ENCODE results near the gene UBXN11. TPM values are rescaled to one million over a fixed set of nuclear protein-coding genes. Genes with fewer than 3 reads are reported as not detected.

UBXN11 gene
- total RNA-seq = 5.8 and 6.2 TPM in 2 replicates

DNA sequence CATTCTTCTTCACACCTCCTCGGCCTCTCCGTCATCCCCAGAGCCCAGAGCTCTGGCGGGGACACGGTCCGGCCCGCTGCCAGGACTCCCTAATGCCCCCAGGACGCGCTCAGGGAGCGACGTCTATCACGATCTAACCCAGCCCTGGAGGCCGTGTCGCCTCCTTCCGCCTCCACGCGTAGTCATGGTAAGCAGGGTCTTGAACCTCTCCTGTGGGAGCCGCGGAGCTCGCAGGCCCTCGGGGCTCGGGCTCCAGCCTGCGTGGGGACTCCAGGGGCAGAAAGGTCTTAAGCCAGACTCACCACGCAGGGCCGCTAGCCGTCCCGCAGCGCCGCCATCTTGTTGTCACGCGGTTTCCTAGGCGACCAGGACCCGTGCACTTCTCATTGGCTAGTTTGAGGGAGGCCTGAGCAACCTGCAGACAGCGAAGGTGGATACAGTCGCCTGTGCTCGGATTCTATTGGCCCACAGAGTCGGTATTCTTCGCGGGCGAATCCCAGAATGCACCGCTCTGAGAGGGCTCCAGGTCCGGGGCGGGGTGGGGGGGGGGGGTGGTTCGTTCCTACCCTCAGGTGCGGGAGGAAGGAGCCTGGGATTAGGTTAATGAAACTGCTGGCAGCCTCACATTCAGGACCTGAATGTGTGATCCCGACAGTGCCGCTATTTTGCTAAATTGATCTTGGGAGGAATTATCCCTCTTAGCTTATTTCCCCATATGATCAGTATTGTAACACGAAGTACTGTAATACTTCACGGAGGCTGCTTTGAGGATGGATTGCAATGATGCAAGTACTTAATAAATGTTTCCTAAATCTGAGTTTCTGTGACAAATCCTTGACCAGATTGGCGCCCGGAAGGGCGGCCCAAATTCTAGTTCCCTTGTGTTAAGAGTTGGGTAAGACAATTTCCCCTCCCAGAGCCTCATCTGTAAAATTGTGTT is at the start of gene UBXN11:
Gene UBXN11 (minus strand): TSS at position 347 of the 940 bp plus-strand sequence. CDS start 3,753 bp downstream, outside the sequence.
- Histone ChIP-seq H3K4me1 (ENCODE audit: insufficient read depth, low read length) (peaks cover 24% of the 10 kb centered on the region), H3K9me3 (ENCODE audit: low read depth, low read length) (no peaks in the 10 kb centered on the region), H3K4me2 (ENCODE audit: insufficient read depth, low read length) (peak within 1 kb of the TSS; percentile 78), H3K27ac (ENCODE audit: low read depth, low read length) (peak within 1 kb of the TSS; percentile 65), H4K20me1 (ENCODE audit: insufficient read depth, low read length) (no peaks in the 10 kb centered on the region), H3K79me2 (ENCODE audit: insufficient read depth, low read length) (peaks cover 13% of the 10 kb centered on the region), H3K27me3 (ENCODE audit: insufficient read depth, low read length) (no peaks in the 10 kb centered on the region), H2AFZ (ENCODE audit: low read length) (peak within 1 kb of the TSS; percentile 96), H3K4me3 (ENCODE audit: insufficient read depth, low read length) (peak within 1 kb of the TSS; percentile 86), H3K36me3 (ENCODE audit: insufficient read depth, low read length) (no peaks in the 10 kb centered on the region)
- TF ChIP-seq, protein P1, sequence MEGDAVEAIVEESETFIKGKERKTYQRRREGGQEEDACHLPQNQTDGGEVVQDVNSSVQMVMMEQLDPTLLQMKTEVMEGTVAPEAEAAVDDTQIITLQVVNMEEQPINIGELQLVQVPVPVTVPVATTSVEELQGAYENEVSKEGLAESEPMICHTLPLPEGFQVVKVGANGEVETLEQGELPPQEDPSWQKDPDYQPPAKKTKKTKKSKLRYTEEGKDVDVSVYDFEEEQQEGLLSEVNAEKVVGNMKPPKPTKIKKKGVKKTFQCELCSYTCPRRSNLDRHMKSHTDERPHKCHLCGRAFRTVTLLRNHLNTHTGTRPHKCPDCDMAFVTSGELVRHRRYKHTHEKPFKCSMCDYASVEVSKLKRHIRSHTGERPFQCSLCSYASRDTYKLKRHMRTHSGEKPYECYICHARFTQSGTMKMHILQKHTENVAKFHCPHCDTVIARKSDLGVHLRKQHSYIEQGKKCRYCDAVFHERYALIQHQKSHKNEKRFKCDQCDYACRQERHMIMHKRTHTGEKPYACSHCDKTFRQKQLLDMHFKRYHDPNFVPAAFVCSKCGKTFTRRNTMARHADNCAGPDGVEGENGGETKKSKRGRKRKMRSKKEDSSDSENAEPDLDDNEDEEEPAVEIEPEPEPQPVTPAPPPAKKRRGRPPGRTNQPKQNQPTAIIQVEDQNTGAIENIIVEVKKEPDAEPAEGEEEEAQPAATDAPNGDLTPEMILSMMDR (IDR thresholded peaks at IDR 0.05; ENCODE audit: extremely low read depth, low read depth, low read length) = no peak
- peak; percentile 99 for DNase-seq (ENCODE audit: insufficient read length, low spot score, missing footprints)

DNA sequence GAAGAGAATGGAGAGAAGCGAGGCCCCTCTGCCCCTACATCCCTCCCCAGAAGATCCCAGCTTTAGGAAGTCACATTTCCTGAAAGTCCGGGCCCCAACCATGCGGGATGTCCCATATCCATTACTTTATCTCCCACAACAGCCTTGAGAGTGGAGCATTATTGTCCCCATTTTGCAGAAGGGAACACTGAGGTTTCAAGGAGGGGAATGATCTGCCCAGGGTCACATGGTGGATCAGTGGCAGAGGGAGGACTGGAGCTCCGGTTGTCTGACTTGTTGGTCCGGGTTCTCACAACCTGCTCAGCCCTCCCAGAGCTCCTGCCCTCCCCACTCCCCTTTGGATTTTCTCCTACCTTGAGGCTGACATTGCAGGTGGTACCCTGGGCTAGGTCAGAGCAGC is 49.7 kb upstream of the UBXN11 start:
- Histone ChIP-seq H3K9me3 (ENCODE audit: low read depth, low read length) (no peaks in the 10 kb centered on the region), H3K27me3 (ENCODE audit: insufficient read depth, low read length) (peaks cover 49% of the 10 kb centered on the region), H2AFZ (ENCODE audit: low read length) (no peak overlapping the region), H3K4me1 (ENCODE audit: insufficient read depth, low read length) (peaks cover 12% of the 10 kb centered on the region), H3K4me2 (ENCODE audit: insufficient read depth, low read length) (no peak overlapping the region), H3K36me3 (ENCODE audit: insufficient read depth, low read length) (no peaks in the 10 kb centered on the region), H3K4me3 (ENCODE audit: insufficient read depth, low read length) (no peak overlapping the region), H4K20me1 (ENCODE audit: insufficient read depth, low read length) (no peaks in the 10 kb centered on the region), H3K27ac (ENCODE audit: low read depth, low read length) (no peak overlapping the region), H3K79me2 (ENCODE audit: insufficient read depth, low read length) (no peaks in the 10 kb centered on the region)
- TF ChIP-seq, protein P1 (IDR thresholded peaks at IDR 0.05; ENCODE audit: extremely low read depth, low read depth, low read length) = no peak
- DNase-seq (ENCODE audit: insufficient read length, low spot score, missing footprints) = no peak

DNA sequence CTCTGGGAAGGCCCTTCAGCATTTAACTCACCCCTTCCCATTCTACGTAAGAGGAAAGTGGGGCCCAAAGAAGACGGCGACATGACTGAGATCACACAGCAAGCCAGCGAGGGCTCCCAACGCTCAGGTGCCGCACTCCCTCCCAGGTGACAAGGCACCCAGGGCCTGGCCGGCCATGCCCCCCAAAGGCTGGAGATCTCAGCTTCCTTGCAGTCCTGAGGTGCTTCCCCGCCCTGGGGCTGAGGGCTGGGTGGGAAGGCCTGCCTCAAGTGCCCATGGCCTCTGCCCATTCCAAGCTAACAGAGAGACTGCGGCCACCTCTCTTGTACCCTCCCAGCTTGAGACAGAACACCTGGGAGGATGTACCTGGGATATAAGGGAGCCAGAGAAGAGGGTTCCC is 48.5 kb upstream of the UBXN11 start:
- Histone ChIP-seq H3K36me3 (ENCODE audit: insufficient read depth, low read length) (no peaks in the 10 kb centered on the region), H3K27ac (ENCODE audit: low read depth, low read length) (no peak overlapping the region), H3K4me2 (ENCODE audit: insufficient read depth, low read length) (no peak overlapping the region), H3K79me2 (ENCODE audit: insufficient read depth, low read length) (no peaks in the 10 kb centered on the region), H4K20me1 (ENCODE audit: insufficient read depth, low read length) (no peaks in the 10 kb centered on the region), H3K4me3 (ENCODE audit: insufficient read depth, low read length) (no peak overlapping the region), H2AFZ (ENCODE audit: low read length) (no peak overlapping the region), H3K4me1 (ENCODE audit: insufficient read depth, low read length) (peaks cover 17% of the 10 kb centered on the region), H3K9me3 (ENCODE audit: low read depth, low read length) (no peaks in the 10 kb centered on the region), H3K27me3 (ENCODE audit: insufficient read depth, low read length) (peaks cover 37% of the 10 kb centered on the region)
- TF ChIP-seq, protein P1 (IDR thresholded peaks at IDR 0.05; ENCODE audit: extremely low read depth, low read depth, low read length) = no peak
- no peak for DNase-seq (ENCODE audit: insufficient read length, low spot score, missing footprints)
